GM12873 (cell line): ENCODE data around the gene TRAM2.

ENCODE experiments used
- CTCF ChIP-seq: IDR thresholded peaks from 2 replicates; pipeline ENCODE4 v1.5.1; 2012; ENCODE audit warnings: low read depth, mild to moderate bottlenecking, moderate library complexity, low read length, control low read depth; ENCODE audit not compliant: insufficient read depth; ENCODE audit errors: missing control alignments

The TRAM2 gene

GRCh38 chr6:52530351-52530750 is 46.5 kb downstream of the TRAM2 start:
- TF ChIP-seq CTCF: no peak

- no peak for TF ChIP-seq CTCF
Observed at GRCh38 chr6:52529311-52529710, 47.5 kb downstream of the TRAM2 start.

GRCh38 chr6:52527436-52527835 is 49.4 kb downstream of the TRAM2 start:
- TF ChIP-seq CTCF: no peak

DNA sequence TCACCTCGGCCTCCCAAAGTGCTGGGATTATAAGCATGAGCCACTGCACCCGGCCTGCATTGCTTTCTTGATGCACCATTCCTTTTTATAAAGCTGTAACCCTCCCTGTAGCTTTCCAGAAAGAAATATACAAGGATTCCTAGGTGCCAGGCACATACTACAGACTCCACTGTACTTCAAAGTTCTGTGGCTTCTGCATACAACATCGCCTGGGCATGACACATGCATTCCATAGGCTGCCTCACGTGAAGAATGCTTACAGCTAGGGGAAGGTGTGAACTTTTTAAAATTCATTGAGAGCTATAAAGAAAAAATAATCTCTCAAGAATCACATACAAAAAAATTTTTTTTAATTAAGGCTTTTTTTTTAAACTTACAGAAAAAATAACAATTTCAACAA is 50.2 kb downstream of the TRAM2 start:
- no peak for TF ChIP-seq CTCF

- no peak for TF ChIP-seq CTCF
Observed at GRCh38 chr6:52524918-52525317, 51.9 kb downstream of the TRAM2 start.

- TF ChIP-seq CTCF: no peak
Observed at GRCh38 chr6:52523378-52524142, 53.3 kb downstream of the TRAM2 start.

GRCh38 chr6:52522655-52523054 is 54.2 kb downstream of the TRAM2 start:
- TF ChIP-seq CTCF: no peak
